Activated T-cell treated with anti-CD3 and anti-CD28 coated beads for 4 hours (primary cell): ENCODE data around the gene NCOA5.

ENCODE experiments used
- DNase-seq: peaks from one replicate; pipeline ENCODE4 v3.0.0-alpha.2; 2020

NCOA5 gene

GRCh38 chr20:46088409-46089166 lies 1.2 kb downstream of the NCOA5 start:
- no peak for DNase-seq

DNA sequence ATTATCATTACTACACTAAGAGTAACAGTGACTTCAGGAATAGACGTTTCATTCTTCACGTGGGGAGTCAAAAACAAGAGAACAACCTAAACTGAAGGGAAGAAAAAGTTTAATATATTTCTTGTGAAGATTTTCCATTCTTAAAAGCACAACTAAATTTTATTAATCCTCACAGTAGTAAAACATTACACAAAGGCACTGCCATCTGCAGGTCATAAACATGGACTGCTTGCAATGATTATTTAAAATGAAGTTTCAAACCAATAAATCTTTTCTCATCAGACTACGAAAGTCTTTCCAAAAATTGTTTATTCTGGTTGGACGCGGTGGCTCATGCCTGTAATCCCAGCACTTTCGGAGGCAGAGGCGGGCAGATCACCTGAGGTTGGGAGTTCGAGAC lies 2.6 kb downstream of the NCOA5 start:
- DNase-seq: no peak

DNA sequence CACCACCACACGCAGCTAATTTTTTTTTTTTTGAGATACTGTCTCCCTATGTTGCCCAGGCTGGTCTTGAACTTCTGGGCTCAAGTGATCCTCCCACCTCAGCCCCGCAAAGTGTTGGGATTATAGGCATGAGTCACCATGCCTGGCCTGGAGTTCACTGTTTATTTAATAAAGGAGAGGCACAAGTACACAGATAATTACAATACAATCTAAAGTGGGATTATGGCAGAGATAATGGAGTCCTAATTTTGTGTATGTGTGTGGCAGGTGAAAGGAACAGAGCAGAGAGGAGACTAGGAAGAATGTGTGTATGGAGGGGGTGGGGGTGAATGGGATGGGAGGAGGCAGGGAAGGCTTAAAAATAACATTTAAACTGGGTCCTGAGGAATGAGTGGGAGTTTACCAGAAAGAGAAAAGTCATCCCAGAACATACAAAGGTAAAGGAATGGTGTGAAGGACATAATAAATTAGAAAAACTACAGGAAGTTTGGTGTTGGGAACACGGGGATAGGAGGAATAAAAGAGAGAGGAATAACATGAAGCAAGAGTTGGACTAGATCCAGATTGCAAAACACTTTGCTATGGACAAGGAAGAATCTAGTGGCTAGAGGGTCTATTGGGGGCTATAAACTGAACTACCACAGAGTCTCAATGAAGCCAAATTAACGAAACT lies 4.4 kb downstream of the NCOA5 start:
- no peak for DNase-seq

DNA sequence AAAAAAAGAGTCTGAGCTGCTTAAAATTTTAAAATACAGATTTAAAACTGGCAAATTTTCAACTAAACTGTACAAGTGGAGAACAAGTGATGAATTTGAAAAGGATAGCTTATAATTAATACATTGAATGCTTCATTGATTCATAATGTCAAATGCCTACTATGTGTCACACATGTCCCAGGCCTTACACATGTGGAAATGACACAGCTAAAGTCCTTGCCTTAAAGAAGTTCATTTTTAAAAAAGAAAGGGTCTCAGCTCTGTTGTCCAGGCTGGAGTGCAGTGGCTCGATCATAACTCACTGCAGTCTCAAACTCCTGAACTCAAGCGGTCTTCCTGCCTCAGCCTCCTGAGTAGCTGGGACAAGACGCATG lies 5.0 kb downstream of the NCOA5 start:
- no peak for DNase-seq

GRCh38 chr20:46083531-46084061 lies 6.2 kb downstream of the NCOA5 start:
- no peak for DNase-seq

DNA sequence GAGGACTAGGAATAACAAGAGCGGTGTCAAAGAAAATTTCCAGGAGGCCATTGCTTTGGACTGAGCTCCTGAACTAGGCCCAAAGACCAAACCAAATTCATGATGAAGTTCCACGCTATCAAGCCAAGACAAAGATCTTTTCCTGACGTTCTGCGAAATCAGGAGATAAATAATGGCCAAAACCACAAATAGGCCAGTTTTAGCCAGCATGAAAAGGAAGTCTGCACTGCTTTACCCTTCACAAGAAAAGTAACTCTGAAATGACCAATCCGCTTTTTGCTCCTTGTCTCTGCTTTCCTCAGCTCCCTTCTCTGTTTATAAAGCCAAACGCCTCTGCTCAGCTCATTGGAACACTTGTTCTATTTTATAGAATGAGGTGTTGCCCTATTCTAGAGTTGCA lies 6.7 kb downstream of the NCOA5 start:
- DNase-seq: no peak

DNA sequence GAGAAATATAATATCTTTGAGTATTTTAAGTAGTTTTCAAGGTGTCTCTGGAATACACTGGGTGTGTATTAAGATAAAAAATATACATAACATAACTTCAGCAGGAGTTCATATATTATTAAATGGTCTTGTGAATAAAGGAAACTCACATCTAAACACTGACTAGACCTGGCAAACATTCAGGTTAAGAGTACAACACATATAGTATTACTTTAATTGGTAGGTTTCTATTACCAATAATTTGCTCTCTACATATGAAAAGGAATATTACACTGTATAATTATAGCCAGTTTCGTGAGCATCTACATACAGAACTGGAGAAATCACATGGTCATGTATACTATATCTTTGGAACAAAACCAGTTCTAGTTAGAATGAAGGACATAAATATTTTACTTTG lies 8.7 kb downstream of the NCOA5 start:
- no peak for DNase-seq

DNA sequence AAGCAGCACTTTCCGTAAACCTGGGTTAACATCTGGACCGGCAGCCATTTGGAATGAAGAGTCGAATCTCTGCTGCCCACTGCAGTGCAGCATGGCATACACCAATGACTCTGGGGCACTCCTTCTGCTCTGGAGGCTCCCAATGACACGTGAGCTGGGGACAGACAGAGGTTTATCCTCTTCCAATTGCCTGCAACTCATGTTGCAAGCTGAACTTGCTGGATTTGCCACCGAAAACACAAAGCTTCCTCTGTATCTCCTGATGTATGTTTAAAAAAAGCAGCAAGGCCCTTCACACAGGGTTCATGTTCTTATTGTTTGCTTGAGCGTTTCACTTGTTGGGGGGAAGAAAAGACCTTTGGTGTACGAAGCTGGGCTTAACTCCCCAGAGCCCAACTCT lies 10.8 kb downstream of the NCOA5 start:
- no peak for DNase-seq

DNA sequence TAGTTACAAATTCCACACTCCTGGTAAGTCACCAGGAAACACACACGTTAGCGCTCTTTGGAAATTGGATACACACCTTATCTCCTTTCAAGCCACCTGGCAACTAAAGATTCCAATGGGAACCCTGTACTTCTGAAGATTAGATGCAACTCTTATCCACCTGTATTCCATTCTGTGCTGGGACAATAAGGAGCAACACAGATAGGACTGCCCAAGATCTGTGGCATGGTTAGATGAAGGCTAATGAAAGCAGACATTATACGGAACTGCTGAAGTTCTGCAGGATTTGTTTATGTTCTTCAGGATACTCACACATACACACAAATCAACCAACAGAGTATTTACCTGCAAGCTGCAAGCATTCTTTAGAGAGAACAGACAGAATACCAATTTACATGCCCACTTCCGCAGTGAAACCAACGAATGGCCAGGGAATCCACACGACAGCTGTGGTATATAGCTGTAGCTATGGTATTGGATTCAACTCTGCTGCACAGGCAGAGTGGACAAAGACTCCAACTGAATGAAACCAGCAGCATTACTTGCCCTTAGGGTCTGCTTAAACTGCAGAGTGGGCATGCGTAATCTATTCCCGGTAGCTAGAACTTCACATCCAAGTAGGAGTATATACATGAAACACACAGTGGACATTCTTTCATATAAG lies 12.0 kb downstream of the NCOA5 start:
- no peak for DNase-seq

DNA sequence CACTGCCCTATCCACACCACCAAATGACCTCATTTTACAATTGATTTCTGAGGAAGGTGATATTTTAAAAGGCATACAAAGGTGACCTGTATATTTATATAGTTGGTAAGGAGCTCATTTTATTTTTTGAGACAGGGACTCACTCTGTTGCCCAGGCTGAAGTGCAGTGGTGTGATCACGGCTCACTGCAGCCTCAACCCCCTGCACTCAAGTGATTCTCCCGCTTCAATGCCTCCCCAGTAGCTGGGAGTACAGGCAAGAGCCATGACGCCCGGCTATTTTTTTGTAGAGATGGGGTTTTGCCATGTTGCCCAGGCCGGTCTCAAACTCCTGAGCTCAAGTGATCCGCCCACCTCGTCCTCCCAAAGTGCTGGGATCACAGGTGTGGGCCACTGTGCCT lies 13.0 kb downstream of the NCOA5 start:
- DNase-seq: no peak

DNA sequence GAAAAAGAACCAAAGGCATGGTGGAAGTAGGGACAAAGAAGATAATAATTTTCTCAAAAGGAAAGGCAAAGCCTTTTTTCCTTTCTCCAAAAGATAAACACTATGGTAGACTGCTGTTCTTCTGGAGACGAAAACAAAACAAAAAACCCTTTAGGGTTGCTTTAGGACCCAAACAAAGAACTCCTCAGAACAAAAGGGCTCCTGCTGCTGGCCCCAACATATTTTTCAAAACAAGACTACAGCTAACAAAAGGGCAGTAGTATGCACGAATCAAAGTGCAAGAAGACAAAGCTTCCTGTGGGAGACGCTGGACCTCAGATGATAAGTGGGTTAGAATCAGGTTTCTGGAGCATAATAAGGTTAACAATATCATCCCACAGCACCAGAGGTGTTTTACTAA lies 15.8 kb downstream of the NCOA5 start:
- no peak for DNase-seq

- DNase-seq: no peak
Observed at GRCh38 chr20:46073443-46073842, 16.3 kb downstream of the NCOA5 start.

- DNase-seq: no peak
Observed at GRCh38 chr20:46073024-46073423, 16.7 kb downstream of the NCOA5 start.

GRCh38 chr20:46071573-46071972 lies 18.2 kb downstream of the NCOA5 start:
- DNase-seq: no peak

DNA sequence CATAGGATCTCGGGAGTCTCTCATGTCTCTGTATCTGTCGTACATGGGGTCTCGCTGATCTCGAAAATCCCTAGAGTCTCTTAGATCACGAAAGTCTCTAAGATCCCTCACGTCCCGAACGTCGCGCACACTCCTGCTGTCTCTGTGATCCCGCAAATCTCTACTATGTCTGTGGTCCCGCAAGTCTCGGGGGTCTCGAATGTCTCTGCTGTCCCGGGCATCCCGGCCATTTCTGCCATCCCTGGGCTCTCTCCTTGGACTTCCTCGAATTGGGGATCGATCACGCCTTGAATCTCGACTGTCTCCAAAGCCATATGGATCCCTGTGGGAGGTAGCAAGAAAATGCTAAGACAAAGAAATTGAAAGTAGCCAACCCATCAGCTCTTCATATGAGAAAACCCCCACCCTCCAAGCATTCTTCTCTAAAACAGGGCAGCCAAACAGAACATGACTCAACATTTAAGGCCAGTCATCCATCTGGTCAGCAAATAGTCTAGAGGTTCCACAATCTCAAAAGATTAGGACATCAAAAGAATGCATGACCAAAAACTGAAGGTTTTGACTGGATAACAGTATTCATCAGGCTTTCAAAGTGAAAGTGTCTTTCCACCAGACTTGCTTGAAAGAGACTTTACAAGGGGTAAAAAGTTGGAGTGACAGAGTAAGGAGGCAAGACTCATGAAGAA lies 19.4 kb downstream of the NCOA5 start:
- DNase-seq: no peak

DNA sequence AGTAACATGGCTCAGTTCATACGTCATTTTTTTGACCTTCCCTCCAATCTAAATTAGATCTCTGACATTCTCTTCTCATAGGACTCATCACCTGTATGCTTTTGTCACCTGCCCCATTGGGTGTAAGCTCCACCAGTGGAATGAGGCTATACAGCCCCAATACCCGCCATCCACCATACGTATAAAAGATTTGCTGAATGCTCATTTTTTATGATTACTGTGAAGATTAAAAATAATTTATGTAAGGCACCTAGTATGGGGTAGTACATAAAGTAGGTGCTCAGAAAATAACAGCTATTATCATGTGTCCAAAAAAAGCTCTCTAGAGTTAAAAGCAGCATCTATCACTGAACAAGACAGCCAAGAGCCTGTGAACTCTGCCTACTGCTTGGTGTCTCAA lies 24.1 kb downstream of the NCOA5 start:
- DNase-seq: no peak

DNA sequence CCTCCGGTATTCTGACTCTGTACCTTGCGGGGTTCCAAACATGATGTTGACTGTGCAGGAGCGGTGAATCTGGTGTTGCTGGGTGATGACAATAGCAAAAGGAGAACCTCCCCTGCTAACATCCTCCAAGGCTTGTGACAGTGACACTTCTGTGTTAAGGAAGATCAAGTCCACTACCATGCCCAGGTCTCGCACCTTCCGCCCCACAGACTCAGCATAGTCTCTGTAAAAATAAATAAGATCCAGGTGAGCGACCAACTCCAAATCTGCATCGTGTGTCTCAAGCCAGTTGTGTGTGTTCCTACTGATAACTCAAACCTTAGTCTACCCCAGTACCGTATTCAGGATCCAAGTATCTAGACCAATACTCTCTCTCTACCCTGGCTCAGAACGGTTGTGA lies 24.8 kb downstream of the NCOA5 start:
- DNase-seq: no peak

- no peak for DNase-seq
Observed at GRCh38 chr20:46063652-46064054, 26.1 kb downstream of the NCOA5 start.

DNA sequence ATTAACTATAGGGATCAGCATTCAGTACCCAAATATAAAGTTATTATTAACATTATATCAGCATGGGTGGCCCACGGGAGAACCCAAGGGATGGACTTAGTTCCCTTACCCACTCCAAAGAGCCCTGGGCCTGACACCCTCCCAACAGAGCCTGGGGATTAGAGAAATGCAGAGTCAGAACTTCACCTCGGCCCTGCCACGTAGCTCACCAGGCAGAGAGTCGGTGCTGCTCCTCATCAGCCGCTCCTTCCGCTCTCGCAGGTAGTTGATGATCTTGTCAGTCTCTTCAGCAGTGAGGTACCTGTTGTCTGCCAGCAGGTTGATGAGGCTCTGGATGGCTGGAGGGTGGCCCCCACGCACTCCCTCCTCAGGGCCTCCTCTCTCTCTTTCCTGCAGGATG lies 26.6 kb downstream of the NCOA5 start:
- DNase-seq: no peak

GRCh38 chr20:46062621-46063020 lies 27.1 kb downstream of the NCOA5 start:
- no peak for DNase-seq

- no peak for DNase-seq
Observed at GRCh38 chr20:46062151-46062550, 27.6 kb downstream of the NCOA5 start.

- no peak for DNase-seq
Observed at GRCh38 chr20:46060975-46061374, 28.8 kb downstream of the NCOA5 start.

DNA sequence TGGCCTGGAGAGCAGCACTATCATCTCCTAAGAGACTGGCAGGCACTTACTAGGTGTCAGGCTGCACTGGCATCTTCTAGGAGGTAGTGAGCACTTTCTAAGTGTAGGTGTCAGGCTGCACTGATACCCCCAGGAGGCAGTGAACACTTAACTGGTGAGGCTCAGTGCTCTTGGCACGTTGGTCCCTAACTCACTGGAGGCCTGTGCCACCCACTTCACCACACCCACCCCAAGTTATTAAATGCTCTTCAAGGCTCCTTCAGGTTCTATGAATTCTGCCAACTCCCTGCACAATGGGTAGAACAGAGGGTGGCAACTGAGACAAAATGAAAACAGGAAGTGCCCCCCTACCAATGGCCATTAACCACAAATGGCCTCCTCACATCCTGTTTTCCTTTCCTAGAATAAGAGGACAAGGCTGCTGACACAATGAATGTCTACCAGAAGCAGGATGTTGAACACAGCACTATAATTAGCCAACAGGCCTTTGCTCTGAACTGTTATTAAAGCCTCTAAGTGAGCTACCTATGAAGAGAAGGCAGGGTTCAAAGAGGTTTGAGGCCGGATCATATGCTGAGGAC lies 29.4 kb downstream of the NCOA5 start:
- DNase-seq: no peak
